BE2C (cell line): Measurements from ENCODE around the gene HUWE1.
"Not testable (repeated sequence)": the region's sequence is repeated elsewhere in the genome, so short reads cannot be mapped to it uniquely, and the experiment has no call there.

Experiments
- DNase-seq: peaks from one replicate; pipeline ENCODE4 v3.0.0-alpha.2; 2020
- H3K27me3 ChIP-seq: fragments of 250-450 bp; sonication (Bioruptor Pico); 2 replicates; pipeline ENCODE4 v1.5.1; 2020; ENCODE audit warnings: mild to moderate bottlenecking
- H3K36me3 ChIP-seq: fragments of 250-450 bp; sonication (Bioruptor Pico); 2 replicates; pipeline ENCODE4 v1.5.1; 2020; ENCODE audit warnings: mild to moderate bottlenecking
- H3K4me1 ChIP-seq: fragments of 250-450 bp; sonication (Bioruptor Pico); 2 replicates; pipeline ENCODE4 v1.5.1; 2020
- H3K4me3 ChIP-seq: 2 replicates; pipeline ENCODE4 v1.5.1; 2011; ENCODE audit warnings: low read depth, low read length
- H3K9me3 ChIP-seq: fragments of 250-450 bp; sonication (Bioruptor Pico); 2 replicates; pipeline ENCODE4 v1.5.1; 2020
- TF ChIP-seq, protein P1 (sequence below): IDR thresholded peaks from 2 replicates; pipeline ENCODE4 v1.5.1; 2012; ENCODE audit warnings: mild to moderate bottlenecking, low read depth, low read length

The HUWE1 gene

GRCh38 chrX:53723381-53723780 is 36.9 kb upstream of the HUWE1 start:
- H3K4me3 ChIP-seq = no peak overlapping the region
- H3K4me1 ChIP-seq = no peaks in the 10 kb centered on the region
- DNase-seq = no peak
- H3K27me3 ChIP-seq = no peaks in the 10 kb centered on the region
- TF ChIP-seq, protein P1, sequence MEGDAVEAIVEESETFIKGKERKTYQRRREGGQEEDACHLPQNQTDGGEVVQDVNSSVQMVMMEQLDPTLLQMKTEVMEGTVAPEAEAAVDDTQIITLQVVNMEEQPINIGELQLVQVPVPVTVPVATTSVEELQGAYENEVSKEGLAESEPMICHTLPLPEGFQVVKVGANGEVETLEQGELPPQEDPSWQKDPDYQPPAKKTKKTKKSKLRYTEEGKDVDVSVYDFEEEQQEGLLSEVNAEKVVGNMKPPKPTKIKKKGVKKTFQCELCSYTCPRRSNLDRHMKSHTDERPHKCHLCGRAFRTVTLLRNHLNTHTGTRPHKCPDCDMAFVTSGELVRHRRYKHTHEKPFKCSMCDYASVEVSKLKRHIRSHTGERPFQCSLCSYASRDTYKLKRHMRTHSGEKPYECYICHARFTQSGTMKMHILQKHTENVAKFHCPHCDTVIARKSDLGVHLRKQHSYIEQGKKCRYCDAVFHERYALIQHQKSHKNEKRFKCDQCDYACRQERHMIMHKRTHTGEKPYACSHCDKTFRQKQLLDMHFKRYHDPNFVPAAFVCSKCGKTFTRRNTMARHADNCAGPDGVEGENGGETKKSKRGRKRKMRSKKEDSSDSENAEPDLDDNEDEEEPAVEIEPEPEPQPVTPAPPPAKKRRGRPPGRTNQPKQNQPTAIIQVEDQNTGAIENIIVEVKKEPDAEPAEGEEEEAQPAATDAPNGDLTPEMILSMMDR = no peak
- no peaks in the 10 kb centered on the region for H3K9me3 ChIP-seq
- no peaks in the 10 kb centered on the region for H3K36me3 ChIP-seq

- H3K9me3 ChIP-seq, H3K27me3 ChIP-seq, DNase-seq: not testable (repeated sequence)
Measured at GRCh38 chrX:53721610-53722009, 35.1 kb upstream of the HUWE1 start.

DNA sequence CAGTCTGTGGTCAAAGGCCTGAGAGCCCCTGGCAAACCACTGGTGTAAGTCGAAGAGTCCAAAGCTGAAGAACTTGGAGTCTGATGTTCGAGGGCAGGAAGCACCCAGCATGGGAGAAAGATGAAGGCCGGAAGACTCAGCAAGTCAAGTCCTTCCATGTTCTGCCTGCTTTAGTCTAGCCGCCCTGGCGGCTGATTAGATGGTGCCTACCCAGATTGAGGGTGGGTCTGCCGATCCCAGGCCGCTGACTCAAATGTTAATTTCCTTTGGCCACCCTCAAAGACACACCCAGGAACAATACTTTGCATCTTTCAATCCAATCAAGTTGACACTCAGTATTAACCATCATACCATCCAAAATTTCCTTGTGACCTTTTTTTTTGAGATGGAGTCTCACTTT is 33.1 kb upstream of the HUWE1 start:
- not testable (repeated sequence) for H3K4me3 ChIP-seq, H3K27me3 ChIP-seq, H3K4me1 ChIP-seq, H3K9me3 ChIP-seq, H3K36me3 ChIP-seq, DNase-seq

More at GRCh38 chrX:53721610-53722009, 35.1 kb upstream of the HUWE1 start:
- H3K4me1 ChIP-seq, H3K4me3 ChIP-seq, H3K36me3 ChIP-seq: not testable (repeated sequence)

DNA sequence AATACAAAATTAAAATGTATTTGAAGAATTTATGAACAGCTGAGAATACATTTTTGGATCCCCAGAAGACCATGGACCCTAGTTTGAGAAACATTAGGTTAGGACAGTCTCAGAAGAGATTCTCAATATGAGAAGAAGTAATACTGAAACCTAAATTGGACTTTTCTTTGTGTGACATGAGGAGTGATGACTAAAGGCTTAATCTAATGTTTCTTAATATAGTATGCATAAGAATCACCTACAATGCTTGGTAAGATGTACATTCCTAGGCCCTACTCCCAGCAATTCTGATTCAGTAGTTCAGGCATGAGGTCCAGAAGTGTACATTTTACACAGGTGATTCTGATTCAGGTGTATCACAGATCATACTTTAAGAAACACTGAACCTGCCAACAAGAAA is 31.6 kb upstream of the HUWE1 start:
- no peak overlapping the region for H3K4me3 ChIP-seq
- no peak for DNase-seq
- H3K36me3 ChIP-seq = no peaks in the 10 kb centered on the region
- no peaks in the 10 kb centered on the region for H3K9me3 ChIP-seq
- H3K27me3 ChIP-seq = no peaks in the 10 kb centered on the region
- no peaks in the 10 kb centered on the region for H3K4me1 ChIP-seq
- TF ChIP-seq, protein P1 = no peak

DNA sequence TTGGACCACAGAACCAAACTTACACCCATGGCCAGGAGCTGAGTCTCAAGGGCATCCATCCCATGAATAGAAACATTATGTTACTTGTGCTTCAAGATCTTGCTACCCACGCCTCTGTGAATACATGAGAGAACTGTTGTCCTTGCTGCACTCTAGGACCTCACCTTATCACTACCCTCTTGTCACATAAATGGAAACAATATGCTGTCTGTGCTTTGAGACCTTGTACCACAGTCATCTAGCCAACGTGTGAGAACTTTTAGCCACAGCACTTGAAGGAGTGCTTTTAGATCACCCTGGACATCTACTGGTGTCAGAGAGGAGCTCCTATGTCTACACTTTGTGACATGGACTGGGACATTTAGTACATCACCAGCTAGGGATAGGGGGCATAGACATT is 30.7 kb upstream of the HUWE1 start:
- Histone ChIP-seq H3K27me3 (no peaks in the 10 kb centered on the region), H3K9me3 (no peaks in the 10 kb centered on the region), H3K4me3 (no peak overlapping the region), H3K36me3 (no peaks in the 10 kb centered on the region), H3K4me1 (no peaks in the 10 kb centered on the region)
- TF ChIP-seq, protein P1 = no peak
- no peak for DNase-seq

- H3K9me3 ChIP-seq = no peaks in the 10 kb centered on the region
- H3K4me1 ChIP-seq = no peaks in the 10 kb centered on the region
- H3K4me3 ChIP-seq = no peak overlapping the region
- no peak for DNase-seq
- TF ChIP-seq, protein P1 = no peak
- H3K36me3 ChIP-seq = no peaks in the 10 kb centered on the region
- no peaks in the 10 kb centered on the region for H3K27me3 ChIP-seq
Measured at GRCh38 chrX:53716328-53717088, 30.0 kb upstream of the HUWE1 start.

- no peaks in the 10 kb centered on the region for H3K27me3 ChIP-seq
- no peaks in the 10 kb centered on the region for H3K4me1 ChIP-seq
- no peak overlapping the region for H3K4me3 ChIP-seq
- TF ChIP-seq, protein P1 = no peak
- DNase-seq = no peak
- no peaks in the 10 kb centered on the region for H3K9me3 ChIP-seq
- no peaks in the 10 kb centered on the region for H3K36me3 ChIP-seq
Measured at GRCh38 chrX:53715346-53715924, 28.9 kb upstream of the HUWE1 start.
